Activated CD4-positive, alpha-beta memory T cell treated with anti-CD3 and anti-CD28 coated beads for 36 hours (primary cell): ENCODE results near the gene NXPH4. TPM values are rescaled to one million over a fixed set of nuclear protein-coding genes. Genes with fewer than 3 reads are reported as not detected.
A peak's percentile ranks its signal among the peaks of the same experiment; 100 is the strongest.

Experiments
- CTCF ChIA-PET: fragments of 350-600 bp; sonication (Branson Sonifier 250); formaldehyde crosslinking; loops from one replicate; lab custom pipeline; 2021; ENCODE audit warnings: antibody characterized with exemption, inconsistent platforms; lab: Charles Lee
- POLR2A ChIA-PET: fragments of 350-600 bp; sonication (Branson Sonifier 250); formaldehyde crosslinking; loops from one replicate; lab custom pipeline; 2021; ENCODE audit warnings: antibody characterized with exemption; lab: Charles Lee
- DNase-seq: peaks from one replicate; pipeline ENCODE4 v3.0.0-alpha.2; 2020
- H3K27ac Mint-ChIP-seq: one replicate; pipeline ENCODE4 v1.8.0; 2021; ENCODE audit warnings: mixed read lengths
- H3K27me3 Mint-ChIP-seq: one replicate; pipeline ENCODE4 v1.8.0; 2021; ENCODE audit warnings: mixed read lengths
- H3K36me3 Mint-ChIP-seq: one replicate; pipeline ENCODE4 v1.8.0; 2021; ENCODE audit warnings: mixed read lengths
- H3K4me1 Mint-ChIP-seq: one replicate; pipeline ENCODE4 v1.8.0; 2021; ENCODE audit warnings: low read depth, mixed read lengths
- H3K4me3 Mint-ChIP-seq: one replicate; pipeline ENCODE4 v1.8.0; 2021; ENCODE audit warnings: mild to moderate bottlenecking, mixed read lengths
- H3K9me3 Mint-ChIP-seq: one replicate; pipeline ENCODE4 v1.8.0; 2021; ENCODE audit warnings: mixed read lengths
- intact Hi-C: fragments of 100-400 bp; cut with micrococcal nuclease; formaldehyde crosslinking; loops from one replicate; pipeline ENCODE4 v1.15.1; 2023
- total RNA-seq, 2 experiments: library from RNA; stranded (reverse); gene quantifications; one replicate each; pipeline ENCODE4 v1.2.3, GENCODE V29; 2021

Gene NXPH4
- total RNA-seq, 2 experiments from 2014 or later: 0.24 to 0.46 TPM

DNA sequence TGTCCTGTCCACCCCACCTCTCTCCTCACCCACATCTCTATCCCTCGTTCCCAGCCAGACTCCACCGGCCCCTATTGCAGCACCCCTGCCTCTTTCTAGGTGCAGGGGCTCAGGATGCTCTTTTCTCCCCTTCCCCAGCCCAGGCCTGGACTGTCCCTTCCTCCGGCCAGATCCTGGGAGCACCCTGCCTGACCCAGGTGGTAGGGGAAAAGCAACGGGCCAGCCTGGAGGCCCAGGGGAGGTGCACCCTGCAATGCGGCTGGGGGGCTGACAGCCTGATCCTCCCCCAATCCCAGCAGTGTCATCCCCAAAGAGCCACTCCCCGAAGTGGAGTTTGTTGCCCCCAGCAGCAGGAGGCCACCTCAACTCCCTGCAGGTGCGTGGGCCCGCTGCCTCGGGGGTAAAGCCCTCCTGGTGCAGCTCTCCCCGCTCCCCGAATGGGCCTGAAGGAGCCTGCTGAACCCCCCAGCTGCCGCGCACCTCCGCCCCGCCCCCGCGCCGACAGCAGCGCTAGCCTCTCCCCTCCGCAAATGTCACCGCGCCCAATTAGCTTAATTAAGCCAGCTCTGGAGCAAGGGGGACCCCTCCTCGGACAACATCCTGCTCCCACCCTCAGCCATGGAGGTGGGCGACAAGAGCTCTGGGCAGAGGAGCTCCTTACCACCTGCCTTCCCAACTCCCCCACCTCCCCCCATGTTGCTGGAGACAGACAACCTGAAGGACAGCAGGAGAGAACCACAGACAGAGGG, 4.7 kb downstream of the NXPH4 start:
- peaks cover under 1% of the 10 kb centered on the region for H3K36me3 Mint-ChIP-seq
- DNase-seq: no peak
- no peak overlapping the region for H3K27ac Mint-ChIP-seq
- CTCF ChIA-PET: interaction anchor here (0.5 to 13.3 kb wide), 3 partner anchors 7 to 536 kb away, joined by 5 to 447 read pairs (median 175); partner anchors contain the start of gene NXPH4
- H3K4me3 Mint-ChIP-seq: no peak overlapping the region
- intact Hi-C loops: no loop called here
- H3K4me1 Mint-ChIP-seq: peaks cover 26% of the 10 kb centered on the region
- peaks cover 80% of the 10 kb centered on the region for H3K27me3 Mint-ChIP-seq
- H3K9me3 Mint-ChIP-seq: no peaks in the 10 kb centered on the region
- POLR2A ChIA-PET: interaction anchor here (1.1 kb wide), 1 partner anchor 8 kb away, joined by 3 read pairs; the partner anchor contains the start of gene SHMT2

DNA sequence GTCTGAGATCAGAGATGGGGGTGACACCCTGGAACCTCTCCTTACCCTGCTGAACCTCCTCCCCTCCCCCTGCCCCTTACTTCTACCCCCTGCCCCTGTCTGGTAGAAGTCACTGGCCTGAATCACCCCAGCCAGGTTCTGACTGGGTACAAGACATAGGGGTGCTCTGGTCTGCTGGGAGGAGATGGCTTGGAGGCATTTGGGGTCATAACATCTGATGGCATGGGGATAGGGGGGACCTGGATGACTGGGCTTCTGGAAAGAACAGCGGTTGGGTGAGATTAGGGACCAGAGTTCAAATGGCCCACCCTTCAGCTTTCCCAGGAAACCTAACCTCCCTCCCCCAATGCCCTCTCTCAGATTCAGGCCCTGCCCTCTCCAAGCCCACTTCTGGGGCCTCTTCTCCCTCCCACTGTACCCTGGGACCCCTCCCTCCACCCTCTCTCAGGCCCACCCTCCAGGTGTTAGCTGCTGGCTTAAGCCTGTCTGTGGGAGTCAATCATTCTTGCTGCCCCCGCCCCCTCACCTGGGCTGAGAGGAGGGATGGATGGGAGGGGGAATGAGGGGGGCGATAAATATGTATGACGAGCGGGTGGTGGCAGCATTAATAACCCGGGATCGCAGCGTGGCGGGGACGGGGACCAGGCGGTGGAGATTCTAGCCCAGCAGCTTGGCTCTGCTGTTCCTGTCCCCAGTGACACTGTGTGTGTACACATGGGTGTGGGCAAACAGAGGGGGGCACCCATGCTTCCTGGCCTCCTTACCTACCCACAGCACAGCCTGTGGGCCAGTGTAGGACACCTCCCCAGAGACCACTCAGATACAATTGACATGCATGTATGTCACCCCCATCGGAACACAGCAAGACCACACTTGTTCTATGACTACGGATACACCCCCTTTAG, 5.9 kb downstream of the NXPH4 start:
- POLR2A ChIA-PET: interaction anchor here (0.6 kb wide), 1 partner anchor 20 kb away, joined by 3 read pairs; no protein-coding TSS in a partner anchor
- intact Hi-C loops: no loop called here
- peaks cover 28% of the 10 kb centered on the region for H3K4me1 Mint-ChIP-seq
- CTCF ChIA-PET: interaction anchor here (11.5 to 13.3 kb wide), 2 partner anchors 8 to 18 kb away, joined by 175 to 447 read pairs; partner anchors contain the start of gene NXPH4
- H3K4me3 Mint-ChIP-seq: no peak overlapping the region
- H3K9me3 Mint-ChIP-seq: no peaks in the 10 kb centered on the region
- peaks cover 83% of the 10 kb centered on the region for H3K27me3 Mint-ChIP-seq
- H3K27ac Mint-ChIP-seq: no peak overlapping the region
- H3K36me3 Mint-ChIP-seq: peaks cover 3% of the 10 kb centered on the region
- no peak for DNase-seq

DNA sequence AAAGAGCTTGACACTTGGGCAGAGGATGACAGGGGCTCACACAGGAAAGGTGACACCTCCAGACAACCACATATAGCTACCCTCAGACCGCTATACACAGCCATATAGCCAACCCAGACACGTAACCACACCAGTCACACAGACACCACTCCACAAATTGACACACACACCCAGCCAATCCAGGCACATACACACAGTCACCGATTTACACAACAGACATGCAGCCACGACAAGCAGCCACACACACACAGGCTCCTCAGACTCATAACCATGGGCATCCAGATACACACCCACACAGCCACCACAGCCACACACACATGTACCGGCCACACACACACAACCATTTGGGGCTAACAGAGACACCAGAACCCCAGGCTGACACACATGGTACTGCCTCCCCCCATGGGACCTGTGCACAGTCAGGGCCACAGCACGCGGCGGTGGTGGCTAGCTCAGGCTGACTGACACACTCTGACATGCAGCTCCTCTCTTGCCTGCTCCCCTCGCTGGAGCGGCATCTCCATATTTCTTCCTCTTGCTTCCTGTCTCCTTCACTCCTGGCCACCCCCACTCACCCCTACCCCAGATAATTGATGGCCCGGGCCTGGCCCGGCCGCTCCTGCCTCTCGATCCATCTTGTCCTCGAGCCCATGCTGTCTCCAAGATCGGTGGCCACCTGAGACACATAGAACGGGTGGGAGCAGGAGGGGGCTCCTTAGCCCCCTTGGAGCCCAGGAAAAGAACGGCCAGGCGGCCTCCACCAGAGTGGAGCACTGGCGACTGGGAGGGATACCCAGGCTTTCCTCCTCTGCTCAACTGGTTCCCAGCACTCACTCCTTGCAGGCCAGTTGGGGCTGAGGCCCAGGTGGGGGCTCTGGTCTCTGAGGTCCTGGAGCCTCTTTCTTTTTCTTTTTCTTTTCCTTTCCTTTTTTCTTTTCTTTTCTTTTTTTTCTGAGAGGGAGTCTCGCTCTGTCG, 6.9 kb downstream of the NXPH4 start:
- DNase-seq: no peak
- peaks cover 3% of the 10 kb centered on the region for H3K36me3 Mint-ChIP-seq
- ChIA-PET CTCF (interaction anchor here (1.1 to 13.3 kb wide), 5 partner anchors 9 to 229 kb away, joined by 3 to 447 read pairs (median 9); partner anchors contain the start of gene NXPH4), POLR2A (interaction anchor here (0.6 to 1.0 kb wide), 3 partner anchors 18 to 19 kb away, joined by 3 to 5 read pairs (median 4); no protein-coding TSS in a partner anchor)
- peaks cover 25% of the 10 kb centered on the region for H3K4me1 Mint-ChIP-seq
- no peak overlapping the region for H3K4me3 Mint-ChIP-seq
- intact Hi-C loops: loop anchor here (2.0 kb wide), 1 partner anchor 15 kb away; no protein-coding TSS in a partner anchor
- H3K27me3 Mint-ChIP-seq: peaks cover 76% of the 10 kb centered on the region
- H3K9me3 Mint-ChIP-seq: no peaks in the 10 kb centered on the region
- H3K27ac Mint-ChIP-seq: no peak overlapping the region

DNA sequence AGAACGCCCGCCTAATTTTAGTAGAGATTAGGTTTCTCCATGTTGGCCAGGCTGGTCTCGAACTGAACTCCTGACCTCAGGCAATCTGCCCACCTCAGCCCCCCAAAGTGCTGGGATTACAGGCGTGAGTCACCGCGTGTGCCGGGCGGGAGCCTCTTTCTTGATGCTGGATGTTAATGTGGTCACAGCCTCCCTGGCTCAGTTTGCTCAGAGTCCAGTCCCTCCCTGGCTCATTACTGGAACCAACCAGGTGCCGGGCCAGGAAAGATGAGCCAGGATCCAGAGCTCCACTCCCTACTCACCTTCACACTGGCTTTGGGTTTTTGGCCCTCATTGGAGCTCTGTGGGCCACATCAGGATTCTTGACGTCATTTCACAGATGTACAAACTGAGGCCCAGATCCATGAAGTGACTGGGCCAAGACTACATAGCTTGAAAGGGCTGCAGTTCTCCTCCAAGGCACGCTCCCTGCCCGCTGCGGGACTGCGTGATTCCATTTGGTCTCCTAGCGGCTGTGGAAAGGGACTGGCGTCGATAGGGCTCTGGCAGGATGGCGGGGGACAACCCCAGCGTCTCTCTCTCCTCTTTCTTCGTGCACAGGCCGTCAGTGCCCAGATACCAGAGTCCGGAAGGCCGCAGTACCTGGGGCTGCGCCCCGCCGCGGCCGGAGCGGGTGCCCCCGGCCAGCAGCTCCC, 7.8 kb downstream of the NXPH4 start:
- H3K4me3 Mint-ChIP-seq: no peak overlapping the region
- peaks cover 33% of the 10 kb centered on the region for H3K4me1 Mint-ChIP-seq
- no peak overlapping the region for H3K27ac Mint-ChIP-seq
- no peak for DNase-seq
- ChIA-PET POLR2A (interaction anchor here (0.9 to 1.0 kb wide), 2 partner anchors 17 to 18 kb away, joined by 4 to 5 read pairs; no protein-coding TSS in a partner anchor), CTCF (interaction anchor here (1.1 to 13.3 kb wide), 7 partner anchors 9 to 234 kb away, joined by 3 to 447 read pairs (median 6); partner anchors contain the start of genes GLI1, NXPH4 and STAT6)
- H3K27me3 Mint-ChIP-seq: peaks cover 67% of the 10 kb centered on the region
- intact Hi-C loops: loop anchor here (2.0 kb wide), 1 partner anchor 14 kb away; no protein-coding TSS in a partner anchor
- H3K36me3 Mint-ChIP-seq: peaks cover 3% of the 10 kb centered on the region
- H3K9me3 Mint-ChIP-seq: no peaks in the 10 kb centered on the region

DNA sequence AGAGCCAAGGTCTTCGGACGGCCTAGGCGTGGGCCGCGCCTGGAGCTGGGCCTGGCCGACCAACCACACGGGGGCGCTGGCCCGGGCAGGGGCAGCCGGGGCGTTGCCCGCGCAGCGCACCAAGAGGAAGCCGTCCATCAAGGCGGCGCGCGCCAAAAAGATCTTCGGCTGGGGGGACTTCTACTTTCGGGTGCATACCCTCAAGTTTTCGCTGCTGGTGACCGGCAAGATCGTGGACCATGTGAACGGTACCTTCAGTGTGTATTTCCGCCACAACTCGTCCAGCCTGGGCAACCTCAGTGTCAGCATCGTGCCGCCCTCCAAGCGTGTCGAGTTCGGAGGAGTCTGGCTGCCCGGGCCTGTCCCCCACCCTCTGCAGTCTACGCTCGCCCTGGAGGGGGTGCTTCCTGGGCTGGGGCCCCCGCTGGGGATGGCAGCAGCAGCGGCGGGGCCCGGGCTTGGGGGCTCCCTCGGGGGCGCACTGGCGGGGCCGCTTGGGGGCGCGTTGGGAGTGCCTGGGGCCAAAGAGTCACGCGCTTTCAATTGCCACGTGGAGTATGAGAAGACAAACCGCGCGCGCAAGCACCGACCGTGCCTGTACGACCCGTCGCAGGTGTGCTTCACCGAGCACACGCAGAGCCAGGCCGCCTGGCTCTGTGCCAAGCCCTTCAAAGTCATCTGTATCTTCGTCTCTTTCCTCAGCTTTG, 8.5 kb downstream of the NXPH4 start:
- Mint-ChIP-seq H3K4me1 (peaks cover 35% of the 10 kb centered on the region), H3K9me3 (no peaks in the 10 kb centered on the region), H3K36me3 (peaks cover 9% of the 10 kb centered on the region), H3K27ac (no peak overlapping the region), H3K4me3 (peak overlapping the region; percentile 55), H3K27me3 (peaks cover 61% of the 10 kb centered on the region)
- peak; percentile 75 for DNase-seq
- ChIA-PET CTCF (interaction anchor here (1.1 to 13.3 kb wide), 6 partner anchors 9 to 234 kb away, joined by 4 to 447 read pairs (median 8); partner anchors contain the start of genes GLI1, NXPH4 and STAT6), POLR2A (interaction anchor here (0.9 to 1.2 kb wide), 2 partner anchors 16 to 18 kb away, joined by 4 to 5 read pairs; no protein-coding TSS in a partner anchor)
- intact Hi-C loops: loop anchor here (1.0 to 5.0 kb wide), 3 partner anchors 10 to 138 kb away; partner anchors contain the start of gene NAB2

DNA sequence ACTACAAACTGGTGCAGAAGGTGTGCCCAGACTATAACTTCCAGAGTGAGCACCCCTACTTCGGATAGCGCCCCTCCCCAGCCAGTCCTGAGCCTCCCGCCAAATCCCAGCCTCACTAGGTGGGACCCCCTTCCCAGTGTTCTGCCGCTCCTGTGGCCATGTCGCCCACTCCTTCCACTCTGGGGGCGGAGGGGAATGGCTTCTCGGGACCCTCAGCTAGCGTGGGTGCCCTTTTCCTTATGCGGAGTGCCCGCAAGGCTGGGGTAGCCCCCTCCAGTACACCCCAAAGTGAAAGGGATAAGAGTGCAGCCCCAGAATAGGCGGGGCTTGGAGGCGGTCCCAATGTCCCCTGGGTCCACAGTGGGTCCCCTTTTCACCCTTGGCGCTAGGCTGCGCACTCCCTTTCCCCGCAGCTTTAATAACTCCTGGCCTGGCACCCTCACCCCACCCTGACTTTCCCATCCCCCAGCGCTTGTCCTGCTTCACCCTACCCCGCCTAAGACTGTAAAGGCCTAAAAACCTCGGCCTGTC, 9.2 kb downstream of the NXPH4 start:
- peak overlapping the region; percentile 23 for H3K4me3 Mint-ChIP-seq
- peaks cover 58% of the 10 kb centered on the region for H3K27me3 Mint-ChIP-seq
- POLR2A ChIA-PET: interaction anchor here (1.2 to 1.3 kb wide), 3 partner anchors 12 to 17 kb away, joined by 3 to 8 read pairs (median 4); no protein-coding TSS in a partner anchor
- intact Hi-C loops: loop anchor here (1.0 to 5.0 kb wide), 3 partner anchors 10 to 138 kb away; partner anchors contain the start of gene NAB2
- H3K27ac Mint-ChIP-seq: no peak overlapping the region
- no peak for DNase-seq
- no peaks in the 10 kb centered on the region for H3K9me3 Mint-ChIP-seq
- CTCF ChIA-PET: interaction anchor here (2.9 to 13.3 kb wide), 3 partner anchors 11 to 227 kb away, joined by 9 to 447 read pairs (median 175); partner anchors contain the start of gene NXPH4
- H3K4me1 Mint-ChIP-seq: peaks cover 38% of the 10 kb centered on the region
- H3K36me3 Mint-ChIP-seq: peaks cover 15% of the 10 kb centered on the region

DNA sequence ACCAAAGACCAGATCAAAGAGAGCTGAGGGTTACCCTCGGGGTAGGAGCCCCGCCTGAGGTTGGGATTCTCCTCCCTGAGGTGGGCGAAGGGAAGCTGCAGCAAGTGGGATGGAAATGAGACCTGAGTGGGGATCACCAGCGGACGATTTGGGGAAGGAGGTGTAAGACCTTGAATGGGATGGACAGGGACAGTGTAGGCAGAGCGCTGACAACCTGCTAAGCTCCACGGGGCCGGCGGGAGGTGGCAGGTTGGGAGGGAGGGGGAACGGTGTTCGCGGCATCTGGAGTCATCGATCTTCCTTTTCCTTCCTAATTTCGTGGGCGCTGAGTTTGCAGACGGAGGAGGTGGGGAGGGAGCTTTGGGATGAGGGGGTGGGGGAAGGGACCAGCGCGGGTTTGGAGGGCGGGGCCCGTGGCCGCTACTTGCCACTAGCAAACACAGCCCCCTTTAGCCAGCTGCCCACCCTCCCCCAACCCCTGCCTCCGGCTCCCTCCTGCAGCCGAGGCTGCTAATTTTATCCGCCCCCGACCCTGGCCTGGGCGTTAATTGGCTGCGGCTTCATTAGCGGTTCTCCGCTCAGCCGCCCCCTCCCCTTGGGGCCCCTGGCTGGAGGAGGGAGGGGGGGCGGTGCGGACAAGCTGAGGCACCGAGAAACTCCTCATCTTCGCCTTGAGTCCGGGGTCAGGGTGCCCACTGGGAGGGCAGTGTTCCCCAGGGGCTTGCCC, 10.2 kb downstream of the NXPH4 start:
- Mint-ChIP-seq H3K36me3 (peaks cover 25% of the 10 kb centered on the region), H3K4me3 (peak overlapping the region; percentile 24), H3K27me3 (peaks cover 48% of the 10 kb centered on the region), H3K4me1 (peaks cover 42% of the 10 kb centered on the region), H3K27ac (no peak overlapping the region), H3K9me3 (no peaks in the 10 kb centered on the region)
- DNase-seq: no peak
- CTCF ChIA-PET: interaction anchor here (11.5 to 13.3 kb wide), 2 partner anchors 12 to 14 kb away, joined by 175 to 447 read pairs; partner anchors contain the start of gene NXPH4
- POLR2A ChIA-PET: interaction anchor here (0.6 to 1.9 kb wide), 5 partner anchors 11 to 24 kb away, joined by 3 to 8 read pairs (median 5); partner anchors contain the start of gene STAC3
- intact Hi-C loops: loop anchor here (5.0 kb wide), 1 partner anchor 139 kb away; the partner anchor contains the start of gene NAB2

DNA sequence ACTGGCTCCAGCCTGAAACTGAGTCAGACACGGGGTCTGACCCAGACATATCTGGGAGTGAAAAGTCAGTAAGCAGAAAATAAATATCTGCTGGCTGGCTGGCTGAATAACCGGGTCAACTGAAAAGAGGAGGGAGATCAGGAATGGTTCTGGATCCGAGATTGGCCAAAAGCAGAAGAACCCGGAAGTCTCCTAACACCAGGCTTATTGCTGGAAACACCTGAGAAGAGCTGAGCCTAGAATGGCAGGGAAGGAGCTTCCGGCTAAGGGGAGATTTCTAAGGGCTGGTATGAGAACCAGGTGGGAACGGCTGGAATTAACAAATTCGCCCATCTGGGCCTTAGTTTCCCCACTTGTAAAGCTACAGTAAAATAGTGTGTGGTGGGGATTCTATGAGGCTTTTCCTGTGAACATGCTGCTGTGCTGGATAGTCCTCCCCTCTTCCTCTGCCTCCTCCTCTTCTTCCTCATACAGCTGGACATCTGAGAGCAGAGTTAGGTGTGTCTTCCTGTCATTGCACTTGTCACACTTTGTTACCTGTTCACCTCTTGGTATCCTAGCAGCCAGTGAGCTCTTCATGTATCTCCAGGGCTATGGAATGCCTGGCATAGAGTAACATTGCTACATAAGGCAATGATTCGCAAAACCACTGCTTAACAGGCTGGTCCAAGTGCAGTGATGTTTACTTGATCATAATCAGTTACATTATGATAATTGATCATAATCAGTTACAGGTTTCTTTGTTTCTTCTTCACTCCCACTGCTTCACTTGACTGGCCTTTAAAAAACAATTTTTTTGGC, 10.9 kb downstream of the NXPH4 start:
- intact Hi-C loops: loop anchor here (5.0 kb wide), 1 partner anchor 140 kb away; the partner anchor contains the start of gene NAB2
- no peak overlapping the region for H3K4me3 Mint-ChIP-seq
- peaks cover 48% of the 10 kb centered on the region for H3K4me1 Mint-ChIP-seq
- peaks cover 40% of the 10 kb centered on the region for H3K27me3 Mint-ChIP-seq
- H3K27ac Mint-ChIP-seq: no peak overlapping the region
- ChIA-PET CTCF (interaction anchor here (0.9 to 13.3 kb wide), 3 partner anchors 13 to 231 kb away, joined by 5 to 447 read pairs (median 175); partner anchors contain the start of gene NXPH4), POLR2A (interaction anchor here (1.3 to 1.9 kb wide), 2 partner anchors 12 to 15 kb away, joined by 6 to 8 read pairs; no protein-coding TSS in a partner anchor)
- no peaks in the 10 kb centered on the region for H3K9me3 Mint-ChIP-seq
- no peak for DNase-seq
- peaks cover 32% of the 10 kb centered on the region for H3K36me3 Mint-ChIP-seq
